OCI-LY7 (cell line): ENCODE measurements around the gene STXBP2. TPM values are rescaled to one million over a fixed set of nuclear protein-coding genes. Genes with fewer than 3 reads are reported as not detected.

Source experiments
- BruUV-seq: library from RNA; stranded (reverse); fragments of 400-500 nt; replicated peaks from 2 replicates; lab custom pipeline; 2021; lab: Mats Ljungman, UMichigan
- CTCF ChIA-PET: fragments of 300-600 bp; sonication (Branson Sonifier 250); formaldehyde crosslinking; loops from one replicate; lab custom pipeline; 2022; ENCODE audit warnings: antibody characterized with exemption; ENCODE audit not compliant: unreplicated experiment; lab: Charles Lee
- POLR2A ChIA-PET: fragments of 300-600 bp; sonication (Branson Sonifier 250); formaldehyde crosslinking; loops from one replicate; lab custom pipeline; 2022; ENCODE audit warnings: antibody characterized with exemption; lab: Charles Lee
- DNase-seq: peaks from one replicate; pipeline ENCODE4 v3.0.0-alpha.2; 2015; ENCODE audit warnings: low spot score
- H2AFZ ChIP-seq: fragments of 200-600 bp; sonication (generic), shearing (Covaris generic); 2 replicates; pipeline ENCODE4 v1.6.1; 2014; ENCODE audit warnings: mild to moderate bottlenecking, antibody characterized with exemption, low read length, moderate library complexity
- H3K27ac ChIP-seq: fragments of 200-600 bp; sonication (generic); 2 replicates; pipeline ENCODE4 v1.5.1; 2014; ENCODE audit warnings: mixed run types, low read depth, mild to moderate bottlenecking, moderate library complexity, low read length, inconsistent platforms; ENCODE audit not compliant: poor library complexity, severe bottlenecking
- H3K36me3 ChIP-seq: fragments of 200-600 bp; sonication (generic); 2 replicates; pipeline ENCODE4 v1.6.1; 2014; ENCODE audit warnings: mild to moderate bottlenecking, antibody characterized with exemption, low read length, moderate library complexity, mixed read lengths; ENCODE audit not compliant: insufficient read depth
- H3K4me1 ChIP-seq: fragments of 200-600 bp; sonication (generic); 2 replicates; pipeline ENCODE4 v1.5.1; 2014; ENCODE audit warnings: mild to moderate bottlenecking, low read length; ENCODE audit not compliant: insufficient read depth, poor library complexity, severe bottlenecking
- H3K4me2 ChIP-seq: fragments of 200-600 bp; sonication (generic); 2 replicates; pipeline ENCODE4 v1.6.1; 2014; ENCODE audit warnings: mild to moderate bottlenecking, low read length
- H3K4me3 ChIP-seq: fragments of 200-600 bp; sonication (generic); 2 replicates; pipeline ENCODE4 v1.5.1; 2014; ENCODE audit warnings: mild to moderate bottlenecking, low read depth, low read length; ENCODE audit not compliant: poor library complexity, severe bottlenecking
- H3K79me2 ChIP-seq: fragments of 200-600 bp; sonication (generic); 2 replicates; pipeline ENCODE4 v1.6.1; 2016; ENCODE audit warnings: low read depth, mild to moderate bottlenecking, low read length, moderate library complexity, mixed read lengths; ENCODE audit not compliant: insufficient read depth
- H3K9me2 ChIP-seq: fragments of 200-600 bp; sonication (generic); 2 replicates; pipeline ENCODE4 v1.6.1; 2016; ENCODE audit warnings: mild to moderate bottlenecking, low read length, mixed read lengths; ENCODE audit not compliant: insufficient read depth
- H3K9me3 ChIP-seq: fragments of 200-600 bp; sonication (generic); 2 replicates; pipeline ENCODE4 v1.6.1; 2014; ENCODE audit warnings: mild to moderate bottlenecking, mixed run types, low read length, mixed read lengths
- H4K20me1 ChIP-seq: fragments of 200-600 bp; sonication (generic); 2 replicates; pipeline ENCODE4 v1.6.1; 2014; ENCODE audit warnings: mild to moderate bottlenecking, antibody characterized with exemption, low read length, moderate library complexity, mixed read lengths; ENCODE audit not compliant: insufficient read depth
- CTCF ChIP-seq: fragments of 200-600 bp; sonication (generic); conservative IDR thresholded peaks from 2 replicates; pipeline ENCODE4 v1.5.1; 2014; ENCODE audit warnings: mild to moderate bottlenecking, antibody characterized with exemption, low read length, moderate library complexity, mixed read lengths
- EZH2phosphoT487 ChIP-seq: fragments of 200-600 bp; sonication (generic); IDR thresholded peaks from 2 replicates; pipeline ENCODE4 v1.6.1; 2018; ENCODE audit warnings: low read depth, borderline replicate concordance, mild to moderate bottlenecking, mixed run types, antibody characterized with exemption, low read length, moderate library complexity, mixed read lengths
- intact Hi-C: fragments of 100-400 bp; cut with micrococcal nuclease; formaldehyde crosslinking; loops from one replicate; pipeline ENCODE4 v1.10.0; 2022; ENCODE audit not compliant: unreplicated experiment
- total RNA-seq, 2 experiments: library from RNA; depleted of rRNA in 1 of 2; stranded (reverse); fragments of >200 nt in 1 of 2; shearing (Covaris generic) in 1 of 2; gene quantifications; 2 replicates each; pipeline ENCODE4 v1.2.3, GENCODE V29; 2014 to 2022

STXBP2 gene
- total RNA-seq, 2 experiments from 2014 or later: 43.0 to 138 TPM

- no TSS peak for BruUV-seq
- H3K79me2 ChIP-seq: peaks cover 17% of the 10 kb centered on the region
- CTCF ChIA-PET: no interaction called here
- TF ChIP-seq EZH2phosphoT487: no peak
- TF ChIP-seq CTCF: no peak
- 0 out of 2 replicates have a peak, but pooled peaks cover 6% of the 10 kb centered on the region for H4K20me1 ChIP-seq
- H3K9me2 ChIP-seq: no peaks in the 10 kb centered on the region
- POLR2A ChIA-PET: interaction anchor here (0.6 kb wide), 1 partner anchor 54 kb away, joined by 4 read pairs; no protein-coding TSS in a partner anchor
- H3K4me1 ChIP-seq: peaks cover 8% of the 10 kb centered on the region
- H3K4me3 ChIP-seq: no peak overlapping the region
- no peak overlapping the region for H2AFZ ChIP-seq
- DNase-seq: no peak
- H3K4me2 ChIP-seq: no peak overlapping the region
- H3K9me3 ChIP-seq: no peaks in the 10 kb centered on the region
- peaks cover 49% of the 10 kb centered on the region for H3K36me3 ChIP-seq
- no peak overlapping the region for H3K27ac ChIP-seq
- intact Hi-C loops: no loop called here
Observed at GRCh38 chr19:7623725-7624603, 12.9 kb upstream of the STXBP2 start.

GRCh38 chr19:7624810-7625209 is 12.1 kb upstream of the STXBP2 start:
- Histone ChIP-seq H3K4me3 (no peak overlapping the region), H2AFZ (no peak overlapping the region), H3K36me3 (peaks cover 46% of the 10 kb centered on the region), H3K4me2 (no peak overlapping the region), H3K4me1 (peaks cover 8% of the 10 kb centered on the region), H3K9me2 (no peaks in the 10 kb centered on the region), H3K27ac (no peak overlapping the region), H3K79me2 (peaks cover 23% of the 10 kb centered on the region), H3K9me3 (no peaks in the 10 kb centered on the region), H4K20me1 (0 out of 2 replicates have a peak, but pooled peaks cover 6% of the 10 kb centered on the region)
- no TSS peak for BruUV-seq
- ChIA-PET POLR2A (no interaction called here), CTCF (no interaction called here)
- intact Hi-C loops: no loop called here
- DNase-seq: no peak
- TF ChIP-seq EZH2phosphoT487 (no peak), CTCF (no peak)
